Measurements from ENCODE around the gene CCDC102A.

DNA sequence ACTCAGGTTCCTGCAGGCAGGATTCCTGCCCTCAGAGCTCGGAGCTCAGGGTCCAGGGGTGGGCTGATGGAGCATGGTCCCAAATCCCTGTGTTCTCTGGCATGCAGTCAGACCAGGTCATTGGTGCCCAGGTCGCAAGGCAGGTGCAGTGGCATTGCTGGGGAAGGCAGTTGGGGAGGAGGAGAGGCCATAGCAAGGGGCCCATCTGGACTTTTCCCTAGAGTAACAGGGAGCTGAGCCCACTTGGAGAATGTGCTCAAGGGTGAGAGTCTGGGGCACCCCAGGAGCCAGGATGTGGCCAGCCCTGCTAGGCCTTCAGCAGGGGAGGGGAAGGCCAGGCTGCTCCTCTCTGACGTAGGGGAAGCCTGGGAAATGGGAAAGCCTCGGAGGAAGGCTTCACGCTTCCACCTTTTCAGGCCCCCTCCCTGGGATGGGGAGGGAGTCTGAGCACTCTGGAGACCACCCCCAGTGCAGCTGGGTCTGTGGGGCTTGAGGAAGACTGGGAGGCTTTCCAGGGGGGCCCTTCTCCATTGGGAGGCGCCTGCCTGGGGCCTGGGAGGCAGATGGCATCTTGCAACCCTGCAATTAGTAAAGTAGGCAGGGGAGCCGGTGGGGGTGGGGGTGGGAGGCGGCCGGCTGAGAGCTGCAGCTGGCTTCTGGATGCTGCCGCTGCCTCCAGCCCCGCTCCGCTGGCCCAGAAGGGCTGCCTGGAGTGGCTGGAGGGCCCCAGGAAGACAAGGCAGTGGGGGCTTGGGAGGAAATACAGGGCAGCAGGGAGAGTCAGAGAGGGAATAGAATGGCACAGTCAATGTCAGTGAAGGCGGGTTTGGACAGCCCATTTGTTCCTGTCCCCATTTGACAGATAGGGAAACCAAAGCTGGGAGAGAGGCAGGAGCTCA is 29.0 kb downstream of the CCDC102A start:
- TF ChIP-seq, protein P1, sequence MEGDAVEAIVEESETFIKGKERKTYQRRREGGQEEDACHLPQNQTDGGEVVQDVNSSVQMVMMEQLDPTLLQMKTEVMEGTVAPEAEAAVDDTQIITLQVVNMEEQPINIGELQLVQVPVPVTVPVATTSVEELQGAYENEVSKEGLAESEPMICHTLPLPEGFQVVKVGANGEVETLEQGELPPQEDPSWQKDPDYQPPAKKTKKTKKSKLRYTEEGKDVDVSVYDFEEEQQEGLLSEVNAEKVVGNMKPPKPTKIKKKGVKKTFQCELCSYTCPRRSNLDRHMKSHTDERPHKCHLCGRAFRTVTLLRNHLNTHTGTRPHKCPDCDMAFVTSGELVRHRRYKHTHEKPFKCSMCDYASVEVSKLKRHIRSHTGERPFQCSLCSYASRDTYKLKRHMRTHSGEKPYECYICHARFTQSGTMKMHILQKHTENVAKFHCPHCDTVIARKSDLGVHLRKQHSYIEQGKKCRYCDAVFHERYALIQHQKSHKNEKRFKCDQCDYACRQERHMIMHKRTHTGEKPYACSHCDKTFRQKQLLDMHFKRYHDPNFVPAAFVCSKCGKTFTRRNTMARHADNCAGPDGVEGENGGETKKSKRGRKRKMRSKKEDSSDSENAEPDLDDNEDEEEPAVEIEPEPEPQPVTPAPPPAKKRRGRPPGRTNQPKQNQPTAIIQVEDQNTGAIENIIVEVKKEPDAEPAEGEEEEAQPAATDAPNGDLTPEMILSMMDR (IDR thresholded peaks at IDR 0.05) = no peak
- no peak for TF ChIP-seq EP300 (IDR thresholded peaks at IDR 0.05; ENCODE audit: low read depth)
- no peak for TF ChIP-seq POLR2A (IDR thresholded peaks at IDR 0.05)
- no peak for TF ChIP-seq POLR2AphosphoS5 (IDR thresholded peaks at IDR 0.05)
